CD4-positive, alpha-beta T cell treated with Interleukin-6 for 4 hours (primary cell): Measurements from ENCODE around the gene SGCA.

Source experiments
- DNase-seq: peaks from one replicate; pipeline ENCODE4 v3.0.0-alpha.2; 2020; ENCODE audit warnings: mixed read lengths

Gene SGCA

GRCh38 chr17:50134206-50135110 lies 31.3 kb upstream of the SGCA start:
- DNase-seq, result no peak

GRCh38 chr17:50135316-50136095 lies 30.3 kb upstream of the SGCA start:
- no peak for DNase-seq

DNA sequence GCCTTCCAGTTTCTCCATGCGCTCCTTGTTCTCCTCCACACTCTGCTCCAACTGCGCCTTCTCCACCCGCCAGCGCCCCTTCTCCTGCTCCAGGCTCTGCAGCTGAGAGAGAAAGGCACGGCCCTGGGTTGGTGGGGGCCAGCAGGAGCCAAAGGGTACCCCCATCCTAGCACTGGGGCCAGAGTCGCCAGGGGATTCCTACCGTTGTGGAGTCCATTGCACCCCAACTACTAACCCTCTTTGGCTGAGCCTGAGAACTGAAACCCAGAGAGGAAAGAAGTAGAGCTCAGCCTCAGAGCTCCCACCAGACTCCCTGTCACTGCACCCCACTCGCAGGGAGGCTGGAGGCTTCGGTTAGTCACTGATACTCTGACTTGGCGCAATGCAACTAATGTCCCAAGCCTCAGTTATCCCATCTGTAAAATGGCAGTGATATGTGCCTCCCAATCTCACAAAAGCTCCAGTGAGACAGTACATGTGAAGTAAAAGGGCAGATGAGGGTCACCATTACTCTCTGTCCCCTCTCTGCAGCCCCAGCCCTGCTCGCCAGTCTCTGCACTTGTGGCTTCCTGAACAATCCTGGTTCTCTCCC lies 29.6 kb upstream of the SGCA start:
- no peak for DNase-seq

DNA sequence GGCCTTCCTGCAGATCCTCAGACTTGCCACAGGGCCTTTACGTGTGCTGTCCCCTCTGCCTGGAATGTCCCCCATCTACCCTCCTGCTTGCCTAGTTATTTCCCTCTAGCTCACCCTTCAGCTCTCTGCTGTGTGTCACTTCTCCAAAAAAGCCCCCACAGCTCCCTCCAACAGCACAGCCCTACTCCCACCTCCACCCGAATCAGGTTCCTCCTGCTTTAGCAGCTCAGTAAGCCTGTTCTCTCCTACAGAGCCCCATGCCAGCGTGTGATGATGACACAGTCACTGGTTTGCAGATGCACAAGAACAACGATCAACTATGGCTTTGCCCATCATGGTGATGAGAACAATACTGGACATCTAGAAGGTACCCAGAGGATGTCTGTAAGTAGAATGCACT lies 28.8 kb upstream of the SGCA start:
- no peak for DNase-seq

GRCh38 chr17:50139185-50139783 lies 26.5 kb upstream of the SGCA start:
- no peak for DNase-seq

- DNase-seq, result peak; percentile 85
Measured at GRCh38 chr17:50139950-50140885, 25.6 kb upstream of the SGCA start.

DNA sequence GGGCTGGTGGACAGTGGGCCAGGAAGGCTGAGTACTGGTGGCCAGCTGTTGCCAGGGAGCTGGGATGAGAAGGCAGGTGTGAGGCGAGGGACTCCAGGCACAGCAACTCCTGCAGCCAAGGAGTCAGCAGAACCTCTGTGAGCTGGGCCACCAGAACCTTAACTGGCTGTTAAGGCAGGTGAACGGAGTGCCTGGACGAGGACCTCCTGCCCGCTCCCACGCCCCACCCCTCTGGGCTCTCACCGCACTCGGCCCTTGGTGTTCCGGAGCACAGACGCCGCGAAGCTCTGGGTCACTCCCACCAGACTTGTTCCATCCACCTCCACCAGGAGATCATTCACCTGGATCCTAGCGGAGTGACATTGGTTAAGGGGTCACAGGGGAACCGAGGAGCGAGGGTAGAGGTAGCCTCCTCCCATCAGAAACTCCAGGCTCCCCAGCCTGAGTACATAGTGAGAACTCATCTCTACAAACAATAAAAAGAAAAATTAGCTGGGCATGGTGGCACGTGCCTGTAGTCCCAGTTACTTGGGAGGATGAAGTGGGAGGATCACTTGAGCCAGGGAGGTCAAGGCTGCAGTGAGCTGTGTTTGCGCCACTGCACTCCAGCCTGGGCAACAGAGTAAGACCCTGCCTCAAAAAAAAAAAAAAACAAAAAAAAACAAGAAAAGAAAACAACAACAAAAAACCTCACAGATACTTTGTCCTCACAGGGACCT lies 24.6 kb upstream of the SGCA start:
- DNase-seq, result no peak

- DNase-seq, result peak; percentile 30
Measured at GRCh38 chr17:50141745-50142110, 24.1 kb upstream of the SGCA start.

DNA sequence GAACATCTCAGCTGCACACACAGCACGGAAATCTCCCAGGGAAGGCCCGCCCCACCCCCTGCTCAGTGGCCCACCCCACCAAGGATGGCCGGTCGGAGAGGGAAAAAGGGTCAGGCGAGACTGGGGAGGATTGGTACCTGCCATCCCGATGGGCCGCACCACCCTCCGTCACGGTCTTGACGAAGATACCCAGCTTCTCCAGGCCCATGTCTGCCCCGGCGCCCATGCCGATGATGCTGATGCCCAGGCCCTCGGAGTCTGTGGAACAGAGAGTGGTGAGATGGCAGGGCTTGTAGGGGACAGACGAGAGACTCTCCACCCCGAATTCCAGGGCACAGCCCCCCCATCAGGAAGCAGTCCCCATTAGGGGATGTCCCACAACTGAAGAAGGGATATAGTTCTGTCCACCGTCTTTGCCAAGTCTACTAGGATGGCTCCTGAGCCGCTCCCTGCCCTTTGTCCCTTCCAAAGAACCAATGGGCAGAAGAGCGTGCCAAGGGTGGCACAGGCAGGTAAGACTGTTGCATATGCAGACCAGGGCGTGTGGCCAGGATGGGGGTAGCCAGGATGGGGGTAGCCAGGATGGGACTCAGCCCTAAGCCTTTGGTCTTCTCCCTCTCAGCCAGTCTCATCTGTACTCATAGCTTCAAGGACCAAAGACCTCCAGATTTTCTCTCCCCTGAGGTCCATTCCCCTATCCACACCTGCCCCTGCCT lies 22.2 kb upstream of the SGCA start:
- no peak for DNase-seq

DNA sequence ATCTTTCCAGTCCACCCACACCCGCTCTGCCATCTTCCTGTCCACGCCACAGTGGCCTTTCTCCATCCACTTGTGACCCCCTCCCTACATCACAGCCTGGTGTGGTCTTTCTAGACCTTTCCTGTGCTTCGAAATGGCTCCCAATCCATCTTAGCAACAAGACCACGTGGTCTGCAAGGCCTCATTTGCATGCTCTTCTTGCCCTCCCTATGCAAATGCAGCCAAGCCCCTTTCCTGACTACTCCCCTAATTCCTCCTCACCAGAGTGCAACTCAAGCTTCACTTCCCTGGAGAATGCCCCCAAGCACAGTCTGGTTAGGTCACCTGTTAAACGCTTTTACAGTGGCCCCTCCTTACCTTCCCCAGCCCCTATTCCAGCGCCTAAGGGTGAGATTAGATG lies 21.4 kb upstream of the SGCA start:
- no peak for DNase-seq

DNA sequence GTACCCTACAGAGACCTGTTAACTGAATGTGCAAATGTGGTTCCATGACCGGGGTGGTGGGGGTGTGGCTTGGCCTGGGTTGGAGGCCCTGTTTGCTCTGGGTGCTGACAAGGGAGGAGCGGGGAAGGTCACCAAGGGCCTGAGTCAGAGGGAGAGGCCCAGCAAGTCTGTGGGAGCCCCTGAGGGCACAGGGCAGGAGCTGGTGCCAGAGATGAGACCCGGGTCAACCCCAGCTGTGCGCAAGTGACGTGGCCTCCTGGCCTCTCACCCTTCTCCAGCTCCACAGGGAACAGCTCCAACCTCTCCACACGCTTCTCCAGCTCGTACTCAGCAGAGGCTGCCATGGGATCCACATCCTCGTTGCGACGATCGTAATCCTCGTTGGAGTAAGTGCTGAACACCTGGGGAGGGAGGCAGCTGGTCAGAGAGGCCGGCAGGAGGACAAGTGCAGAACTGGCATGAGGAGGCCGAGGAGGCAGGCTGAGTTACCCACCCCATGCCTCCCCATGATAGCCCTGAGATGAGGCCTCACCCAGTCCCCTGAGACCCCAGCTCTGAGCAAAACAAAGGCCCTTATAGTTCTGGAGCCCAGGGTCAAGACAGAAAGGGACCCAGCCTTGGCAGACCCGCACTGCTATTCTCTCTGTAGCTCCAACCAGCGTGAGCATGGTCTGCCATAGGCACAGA lies 20.8 kb upstream of the SGCA start:
- no peak for DNase-seq

- no peak for DNase-seq
Measured at GRCh38 chr17:50145532-50146229, 20.1 kb upstream of the SGCA start.

DNA sequence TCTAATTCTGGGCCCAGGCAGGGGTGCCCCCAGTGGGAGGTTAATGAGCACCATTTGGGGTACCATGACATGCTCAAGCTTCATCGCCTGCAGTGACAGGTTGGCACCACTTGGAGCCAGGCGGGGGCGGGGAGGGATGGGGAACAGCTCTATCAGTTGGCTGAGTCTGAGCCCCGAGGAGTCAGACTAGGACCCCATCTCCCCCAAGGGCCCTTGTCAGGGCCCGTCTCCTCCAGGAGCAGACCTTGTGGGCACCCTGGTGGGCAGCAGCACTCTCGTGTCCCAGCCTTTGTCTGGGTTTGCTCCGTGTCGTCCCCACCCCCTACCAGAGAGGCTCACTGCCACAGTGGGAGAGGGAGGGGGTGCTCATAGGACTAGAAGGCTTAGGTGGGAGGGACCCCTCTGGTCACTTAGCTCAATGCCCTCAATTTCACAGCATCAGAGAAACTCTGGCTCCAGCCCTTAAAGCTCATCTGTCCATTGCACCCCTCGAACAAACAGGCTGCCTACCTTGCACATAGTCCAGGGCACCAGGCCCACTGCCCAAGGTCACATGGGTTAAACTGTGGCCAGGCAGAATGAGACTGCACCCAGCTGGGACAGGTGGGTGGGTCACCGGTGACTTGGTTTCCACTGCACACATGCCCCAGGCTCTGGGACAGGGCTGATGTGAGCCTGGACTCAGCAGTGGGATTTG lies 19.4 kb upstream of the SGCA start:
- DNase-seq, result peak; percentile 32

GRCh38 chr17:50146927-50147665 lies 18.7 kb upstream of the SGCA start:
- peak; percentile 38 for DNase-seq

- no peak for DNase-seq
Measured at GRCh38 chr17:50147841-50148225, 18.0 kb upstream of the SGCA start.

DNA sequence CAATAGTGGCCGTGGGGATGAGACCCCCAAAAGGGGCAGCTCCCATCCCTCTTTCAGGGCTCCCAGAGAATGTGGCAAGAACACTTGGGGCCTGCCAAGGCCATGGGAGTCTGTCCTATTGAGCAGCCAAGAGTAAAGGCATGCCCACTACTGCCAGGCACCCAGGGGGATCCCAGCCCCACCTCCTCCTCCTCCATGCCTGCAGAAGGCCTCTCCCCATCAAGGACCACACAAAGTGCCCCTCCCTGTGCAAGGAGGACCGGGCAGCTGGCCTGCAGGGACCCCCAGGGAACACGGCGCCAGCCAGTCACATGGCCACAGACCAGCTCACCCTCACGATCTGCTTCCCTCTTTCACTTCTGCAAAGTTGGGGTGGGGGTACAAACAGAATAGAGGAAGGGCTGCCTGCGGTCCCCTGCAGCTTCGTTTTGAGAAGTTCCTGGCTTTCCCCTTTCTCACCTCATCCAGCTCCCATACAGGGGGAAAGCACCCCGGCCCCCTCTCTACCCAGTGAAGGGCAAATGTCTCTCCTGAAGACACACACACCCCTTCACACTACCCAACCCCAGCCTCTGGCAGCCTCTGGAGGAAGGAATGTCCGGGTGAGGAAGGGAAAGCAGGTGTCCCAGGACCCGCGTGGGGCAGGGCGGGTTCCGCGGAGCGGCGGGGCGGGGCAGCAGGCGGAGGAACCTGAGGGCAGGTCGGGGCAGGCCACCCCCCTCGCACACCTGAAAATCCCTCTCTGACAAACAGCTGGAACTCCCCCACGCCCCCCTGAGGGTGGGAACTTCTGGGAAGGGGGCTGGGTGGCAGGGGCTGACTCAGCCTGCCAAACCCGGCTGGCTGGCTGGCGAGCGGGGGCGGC lies 17.3 kb upstream of the SGCA start:
- DNase-seq, result peak; percentile 90

DNA sequence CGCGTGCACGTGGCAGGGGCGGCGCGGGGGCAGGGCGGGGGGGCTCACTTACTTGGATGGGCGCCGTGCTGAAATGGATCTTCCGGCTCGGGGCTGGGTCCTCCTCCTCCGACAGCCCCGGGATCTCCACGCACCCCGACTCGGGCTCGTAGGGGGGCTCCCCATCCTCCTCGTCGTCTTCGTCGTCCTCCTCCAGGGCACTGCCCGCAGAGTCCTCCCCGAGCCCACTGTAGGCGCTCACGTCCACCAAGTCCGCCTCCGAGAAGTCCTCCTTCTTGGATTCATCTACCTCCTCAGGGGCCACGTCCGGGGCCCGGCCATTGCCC lies 16.8 kb upstream of the SGCA start:
- no peak for DNase-seq
